GM19468 (cell line): ENCODE results near the gene CNPPD1.

ENCODE experiments used
- ATAC-seq: cut with Tn5 transposase; IDR thresholded peaks from one replicate; pipeline ENCODE4 v1.9.1; 2021; ENCODE audit warnings: mild to moderate bottlenecking, moderate library complexity, moderate number of reproducible peaks; ENCODE audit not compliant: unreplicated experiment; ENCODE audit errors: extremely low read depth

CNPPD1 gene

GRCh38 chr2:219182331-219183150, 5.8 kb upstream of the CNPPD1 start:
- ATAC-seq = no peak

- ATAC-seq = no peak
These were observed 4.8 kb upstream of the CNPPD1 start for GRCh38 chr2:219181531-219181930.

GRCh38 chr2:219180961-219181360, 4.2 kb upstream of the CNPPD1 start:
- no peak for ATAC-seq

- no peak for ATAC-seq
These were observed 3.1 kb upstream of the CNPPD1 start for GRCh38 chr2:219179601-219180465.

GRCh38 chr2:219178377-219179175, 1.9 kb upstream of the CNPPD1 start:
- ATAC-seq = peak; percentile 4

DNA sequence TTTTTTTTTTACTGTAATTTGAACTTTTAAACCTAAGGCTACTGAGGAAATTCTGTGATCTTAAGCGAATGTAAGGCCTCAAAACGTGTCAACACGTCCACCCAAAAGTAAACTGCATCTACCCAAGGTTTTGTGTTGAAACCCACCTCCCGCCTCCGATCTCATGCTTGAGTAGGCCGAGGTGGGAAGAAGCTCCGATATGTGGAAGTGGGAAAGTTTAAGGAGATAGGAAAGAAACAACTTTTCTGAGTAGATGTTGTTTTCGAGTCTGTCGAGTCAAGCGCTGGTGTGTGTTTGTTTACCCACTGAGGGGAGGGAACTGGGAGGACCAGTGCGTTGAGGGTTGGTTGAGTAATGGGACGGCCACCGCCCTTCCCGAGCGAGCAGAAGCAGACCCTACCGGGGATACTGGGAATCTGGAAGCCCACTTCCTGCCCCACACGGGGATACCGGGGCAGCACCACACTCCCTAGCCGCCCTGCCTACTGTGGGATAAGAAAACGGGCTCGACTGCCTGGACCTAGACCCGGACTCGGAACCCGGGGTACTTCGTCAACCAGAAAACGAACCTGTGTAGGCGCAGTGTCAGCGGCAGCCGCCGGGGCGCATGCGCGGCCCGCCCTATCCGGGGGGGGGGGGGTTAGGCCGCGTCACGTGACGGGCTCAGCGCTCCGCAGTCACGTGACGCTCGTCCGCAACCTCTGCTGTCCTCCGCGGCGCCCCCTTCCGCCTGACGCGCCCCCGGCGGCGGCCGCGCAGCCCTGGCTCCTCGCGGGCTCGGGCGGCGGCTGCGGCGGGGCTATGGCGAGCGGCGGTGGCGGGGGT, 1.0 kb upstream of the CNPPD1 start, which contains the start of gene RETREG2:
TSS of gene RETREG2 (plus strand) at position 724 of the 825 bp plus-strand sequence. CDS start at position 802, 78 bp downstream.
- ATAC-seq = peak; percentile 8

GRCh38 chr2:219175928-219176817, 552 bp downstream of the CNPPD1 start:
- ATAC-seq = no peak

GRCh38 chr2:219175486-219175885, 1.2 kb downstream of the CNPPD1 start:
- no peak for ATAC-seq

- ATAC-seq = no peak
These were observed 1.9 kb downstream of the CNPPD1 start for GRCh38 chr2:219174801-219175200.

DNA sequence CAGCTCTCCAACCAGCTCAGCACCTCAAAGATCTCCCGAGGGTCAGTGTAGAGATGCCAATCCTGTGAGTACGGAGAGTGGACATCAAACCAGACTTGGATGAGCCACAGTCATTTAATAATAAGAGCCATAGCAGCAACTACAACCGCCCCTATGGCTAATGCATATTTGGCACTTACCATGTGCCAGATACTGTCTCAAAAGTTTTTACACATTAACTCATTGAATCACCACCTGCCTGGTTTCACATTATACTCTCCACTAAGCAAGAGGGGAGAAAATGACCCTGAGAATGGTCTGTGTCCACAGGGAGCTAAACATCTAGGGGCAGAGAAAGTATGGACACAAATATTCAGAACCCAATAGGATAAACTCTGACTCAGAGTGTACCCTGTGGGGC, 2.6 kb downstream of the CNPPD1 start:
- no peak for ATAC-seq

DNA sequence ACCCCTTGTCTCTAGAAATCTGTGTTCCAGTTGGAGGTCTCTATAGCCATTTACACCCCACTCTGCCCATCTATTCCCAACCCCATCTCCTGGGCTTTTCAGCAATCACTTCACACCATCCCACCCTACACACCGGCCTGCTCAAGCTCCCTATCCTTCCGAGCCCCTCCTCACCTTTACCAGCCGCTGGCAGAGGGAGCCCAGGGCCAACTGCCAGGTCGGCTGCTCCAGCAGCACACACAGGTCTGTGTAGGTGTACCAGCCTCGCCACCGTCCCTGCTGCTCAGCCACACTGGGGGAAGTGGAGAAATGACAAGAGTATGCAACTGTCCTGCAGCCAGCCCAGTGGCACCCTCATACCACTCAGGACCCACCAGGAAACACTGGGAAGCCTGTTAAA, 3.5 kb downstream of the CNPPD1 start:
- no peak for ATAC-seq

- ATAC-seq = no peak
These were observed 4.2 kb downstream of the CNPPD1 start for GRCh38 chr2:219172231-219173154.

DNA sequence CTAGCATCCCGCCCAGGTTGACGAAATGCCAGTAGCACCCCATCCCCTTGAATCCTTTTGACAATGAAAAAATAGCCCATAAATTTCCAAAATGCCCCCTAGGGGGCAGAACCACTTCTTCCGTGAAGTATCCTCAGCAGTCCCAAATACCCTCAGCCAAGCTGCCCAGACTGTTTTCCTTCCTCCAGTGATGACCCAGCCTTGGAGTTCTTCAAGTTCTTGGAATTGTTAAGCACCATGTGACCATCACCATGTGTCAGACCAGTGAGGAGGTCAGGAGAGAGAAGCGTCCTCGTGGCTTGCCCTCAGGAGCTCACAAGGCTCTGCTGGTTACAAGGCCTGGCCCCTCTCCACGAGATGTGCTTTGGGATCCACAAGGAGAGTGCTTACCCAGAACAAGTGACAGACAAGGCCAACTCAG, 5.5 kb downstream of the CNPPD1 start:
- ATAC-seq = no peak

DNA sequence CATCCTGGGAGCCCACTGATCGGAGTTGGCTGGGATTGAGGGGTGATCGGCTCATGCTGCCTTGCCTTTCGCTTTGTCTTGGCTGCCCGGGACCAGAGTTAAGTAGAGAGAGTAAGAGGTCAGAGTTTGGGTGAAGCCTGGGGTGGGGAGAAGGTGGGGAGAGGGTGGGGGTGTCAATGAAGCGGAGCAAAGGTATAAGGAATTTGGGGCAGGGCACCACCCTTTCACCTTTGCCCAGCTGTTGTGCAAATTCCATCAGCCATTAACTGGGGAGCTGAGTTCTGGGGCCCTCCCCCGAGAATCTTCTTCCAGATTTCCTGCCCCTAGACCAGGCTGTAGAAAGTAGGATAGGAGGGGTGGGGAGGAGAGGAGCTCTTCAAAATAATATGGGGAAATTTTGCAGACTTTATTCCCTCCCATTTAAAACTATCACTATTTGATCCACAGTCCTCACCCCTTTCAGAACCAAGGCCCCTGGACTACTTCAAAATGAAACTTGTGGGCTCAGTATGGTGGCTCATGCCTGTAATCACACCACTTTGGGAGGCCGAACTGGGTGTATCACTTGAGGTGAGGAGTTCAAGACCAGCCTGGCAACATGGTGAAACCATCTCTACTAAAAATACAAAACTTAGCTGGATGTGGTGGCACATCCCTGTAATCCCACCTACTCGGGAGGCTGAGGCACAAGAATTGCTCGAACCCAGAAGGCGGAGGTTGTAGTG, 6.6 kb downstream of the CNPPD1 start, which contains the start of gene SLC23A3:
TSS of gene SLC23A3 (minus strand) at position 100 of the 725 bp plus-strand sequence. CDS start at position 55, 45 bp downstream.
- no peak for ATAC-seq

- ATAC-seq = no peak
These were observed 7.8 kb downstream of the CNPPD1 start for GRCh38 chr2:219168932-219169331.

GRCh38 chr2:219168526-219168925, 8.2 kb downstream of the CNPPD1 start:
- no peak for ATAC-seq

DNA sequence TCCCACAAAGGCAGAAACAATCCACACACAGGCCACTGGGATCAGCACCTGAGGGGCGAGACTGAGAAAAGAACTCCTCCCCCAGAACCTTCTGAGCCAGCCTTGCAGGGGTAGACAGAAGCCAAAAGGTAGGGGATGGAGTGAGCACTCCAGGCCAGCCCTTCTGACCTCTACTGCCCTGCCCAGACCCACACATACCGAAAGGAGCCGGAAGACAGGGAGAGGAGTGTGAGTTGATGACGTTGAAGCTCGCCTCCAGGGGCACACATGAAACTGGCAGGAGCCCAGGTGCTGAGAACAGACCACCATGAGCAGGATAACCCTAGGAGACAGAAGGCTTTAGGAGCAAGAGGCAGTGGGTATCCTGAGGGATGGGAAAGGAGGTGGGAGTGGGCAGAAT, 8.7 kb downstream of the CNPPD1 start:
- ATAC-seq = no peak
